SU-DHL-6 (cell line): ENCODE data around the gene TMEM218.

Experiments used
- H2AFZ ChIP-seq: fragments of 200-600 bp; sonication (generic); 2 replicates; pipeline ENCODE4 v1.6.1; 2014; ENCODE audit warnings: low read depth, mild to moderate bottlenecking, moderate library complexity, mixed read lengths, antibody characterized with exemption, low read length; ENCODE audit not compliant: severe bottlenecking
- H3F3A ChIP-seq: fragments of 200-600 bp; shearing (Covaris generic); 2 replicates; pipeline ENCODE4 v1.6.0; 2016; ENCODE audit warnings: antibody characterized with exemption, mild to moderate bottlenecking; ENCODE audit not compliant: insufficient read depth
- H3K27ac ChIP-seq: fragments of 200-600 bp; sonication (generic); 2 replicates; pipeline ENCODE4 v1.5.1; 2016; ENCODE audit warnings: low read depth, mild to moderate bottlenecking, low read length, moderate library complexity, mixed read lengths
- H3K27me3 ChIP-seq: fragments of 200-600 bp; sonication (generic), shearing (Covaris generic); 2 replicates; pipeline ENCODE4 v1.6.0; 2014; ENCODE audit warnings: mild to moderate bottlenecking, low read length
- H3K36me3 ChIP-seq: fragments of 200-600 bp; sonication (generic); 2 replicates; pipeline ENCODE4 v1.6.1; 2014; ENCODE audit warnings: mild to moderate bottlenecking, low read length, mixed read lengths
- H3K4me2 ChIP-seq: fragments of 300-600, 200-600 bp; shearing (Covaris generic), sonication (generic); 2 replicates; pipeline ENCODE4 v1.6.0; 2014; ENCODE audit warnings: low read length, low read depth, mild to moderate bottlenecking; ENCODE audit not compliant: poor library complexity, severe bottlenecking
- H3K4me3 ChIP-seq: fragments of 200-600 bp; sonication (generic); 2 replicates; pipeline ENCODE4 v1.5.1; 2014; ENCODE audit warnings: antibody characterized with exemption, low read length, mild to moderate bottlenecking, mixed read lengths; ENCODE audit not compliant: insufficient read depth, poor library complexity, severe bottlenecking
- H3K79me2 ChIP-seq: fragments of 200-600 bp; sonication (generic); 2 replicates; pipeline ENCODE4 v1.6.1; 2014; ENCODE audit warnings: mild to moderate bottlenecking, low read length, moderate library complexity; ENCODE audit not compliant: insufficient read depth
- H3K9ac ChIP-seq: fragments of 200-600 bp; sonication (generic); 2 replicates; pipeline ENCODE4 v1.7.0; 2014; ENCODE audit warnings: mild to moderate bottlenecking, low read length
- H3K9me2 ChIP-seq: fragments of 200-600 bp; sonication (generic); replicated peaks from 2 replicates; pipeline ENCODE4 v1.6.1; 2014; ENCODE audit warnings: low read length; ENCODE audit not compliant: insufficient read depth
- H3K9me3 ChIP-seq: fragments of 200-600 bp; sonication (generic); 2 replicates; pipeline ENCODE4 v1.6.1; 2014; ENCODE audit warnings: low read length, mixed read lengths; ENCODE audit not compliant: insufficient read depth
- H4K20me1 ChIP-seq: fragments of 200-600 bp; sonication (generic); 2 replicates; pipeline ENCODE4 v1.6.1; 2014; ENCODE audit warnings: low read depth, mild to moderate bottlenecking, antibody characterized with exemption, low read length, moderate library complexity, mixed read lengths
- CTCF ChIP-seq: fragments of 200-600 bp; sonication (generic); IDR thresholded peaks from one replicate; pipeline ENCODE4 v1.5.1; 2017; ENCODE audit warnings: antibody characterized with exemption, mild to moderate bottlenecking, low read length, moderate library complexity; ENCODE audit not compliant: insufficient read depth, poor library complexity, severe bottlenecking
- EZH2phosphoT487 ChIP-seq: fragments of 200-600 bp; sonication (generic), shearing (Covaris generic); conservative IDR thresholded peaks from 2 replicates; pipeline ENCODE4 v1.6.1; 2018; ENCODE audit warnings: mild to moderate bottlenecking, antibody characterized with exemption, low read length, moderate library complexity, mixed read lengths

The TMEM218 gene

GRCh38 chr11:125148011-125148410, 36.6 kb upstream of the TMEM218 start:
- no peaks in the 10 kb centered on the region for H3K36me3 ChIP-seq
- H2AFZ ChIP-seq = no peak overlapping the region
- no peak overlapping the region for H3K9ac ChIP-seq
- no peaks in the 10 kb centered on the region for H3K9me3 ChIP-seq
- TF ChIP-seq CTCF = no peak
- TF ChIP-seq EZH2phosphoT487 = no peak
- no peak overlapping the region for H3K4me3 ChIP-seq
- no peaks in the 10 kb centered on the region for H3K9me2 ChIP-seq
- no peak overlapping the region for H3K4me2 ChIP-seq
- no peak overlapping the region for H3K27ac ChIP-seq
- H3K27me3 ChIP-seq = no peaks in the 10 kb centered on the region
- no peaks in the 10 kb centered on the region for H4K20me1 ChIP-seq
- H3K79me2 ChIP-seq = no peaks in the 10 kb centered on the region
- H3F3A ChIP-seq = no peaks in the 10 kb centered on the region

GRCh38 chr11:125147280-125147679, 35.9 kb upstream of the TMEM218 start:
- Histone ChIP-seq H3F3A (no peaks in the 10 kb centered on the region), H3K27ac (no peak overlapping the region), H3K27me3 (no peaks in the 10 kb centered on the region), H3K9me2 (no peaks in the 10 kb centered on the region), H3K36me3 (no peaks in the 10 kb centered on the region), H3K79me2 (no peaks in the 10 kb centered on the region), H2AFZ (no peak overlapping the region), H4K20me1 (no peaks in the 10 kb centered on the region), H3K9ac (no peak overlapping the region), H3K4me3 (no peak overlapping the region), H3K4me2 (no peak overlapping the region), H3K9me3 (no peaks in the 10 kb centered on the region)
- no peak for TF ChIP-seq CTCF
- no peak for TF ChIP-seq EZH2phosphoT487

GRCh38 chr11:125146232-125146631, 34.8 kb upstream of the TMEM218 start:
- TF ChIP-seq EZH2phosphoT487 (no peak), CTCF (no peak)
- Histone ChIP-seq H3K4me2 (no peak overlapping the region), H4K20me1 (no peaks in the 10 kb centered on the region), H3F3A (no peaks in the 10 kb centered on the region), H3K9ac (no peak overlapping the region), H3K27me3 (no peaks in the 10 kb centered on the region), H3K79me2 (no peaks in the 10 kb centered on the region), H3K4me3 (no peak overlapping the region), H3K9me2 (no peaks in the 10 kb centered on the region), H3K36me3 (no peaks in the 10 kb centered on the region), H2AFZ (no peak overlapping the region), H3K27ac (no peak overlapping the region), H3K9me3 (no peaks in the 10 kb centered on the region)
